GM12891 (cell line): Measurements from ENCODE around the gene WIPF2.

Experiments used
- PAX5 ChIP-seq: IDR thresholded peaks from 2 replicates; pipeline ENCODE4 v1.6.1; 2011; ENCODE audit warnings: low read length, moderate library complexity, mild to moderate bottlenecking; ENCODE audit not compliant: insufficient read depth, severe bottlenecking
- POLR2A ChIP-seq: IDR thresholded peaks from 2 replicates; pipeline ENCODE4 v1.6.1; 2011; ENCODE audit warnings: low read depth, low read length, control low read depth
- POLR2AphosphoS5 ChIP-seq: IDR thresholded peaks from 2 replicates; pipeline ENCODE4 v1.6.1; 2011; ENCODE audit warnings: low read depth, low read length, control low read depth

DNA sequence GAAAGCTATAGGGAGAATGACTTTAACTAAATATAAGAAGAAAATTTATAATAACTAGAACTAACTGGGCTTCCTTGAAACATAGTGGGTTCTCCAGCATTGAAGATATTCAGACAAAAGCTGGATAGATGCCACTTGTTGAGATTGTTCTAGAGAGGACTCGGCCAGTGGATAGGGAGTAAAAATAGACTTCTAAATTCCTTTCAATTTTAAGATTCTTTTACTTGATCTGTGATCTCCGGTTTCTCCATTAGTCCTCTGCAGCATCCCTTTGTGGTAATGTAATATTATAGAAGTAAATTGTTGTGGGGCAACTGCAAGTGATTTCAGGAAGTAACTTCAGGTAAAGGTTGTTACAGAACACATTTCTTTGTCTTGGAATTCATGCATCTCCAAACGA, 79.6 kb downstream of the WIPF2 start:
- TF ChIP-seq POLR2A (no peak), PAX5 (no peak), POLR2AphosphoS5 (no peak)
